ENCODE results near the gene CCDC60. TPM values are rescaled to one million over a fixed set of nuclear protein-coding genes. Genes with fewer than 3 reads are reported as not detected.

CCDC60 gene
- polyA plus RNA-seq, 4 donors: 0.15 to 0.20 (median 0.19) TPM; not detected in 1

Other genes starting within 250 kb of the CCDC60 start
- gene HSPB8, start 155.8 kb upstream of the CCDC60 start, polyA plus RNA-seq (ENCODE audit: insufficient read length in 4 of 4): 1 to 10 TPM; 7.1 to 8.3 (median 7.6) TPM